HepG2 (cell line): ENCODE results near the gene MIEF1. TPM values are rescaled to one million over a fixed set of nuclear protein-coding genes. Genes with fewer than 3 reads are reported as not detected.

ENCODE experiments used
- AKAP8 ChIP-seq: sonication (generic); formaldehyde crosslinking; IDR thresholded peaks from 2 replicates; pipeline ENCODE4 v1.5.1; 2020; ENCODE audit warnings: mild to moderate bottlenecking, missing genetic modification reagents
- IKZF5 ChIP-seq: IDR thresholded peaks from 2 replicates; pipeline ENCODE4 v1.6.1; 2018; ENCODE audit warnings: missing genetic modification reagents, mild to moderate bottlenecking, missing compliant biosample characterization
- JARID2 ChIP-seq: sonication (generic); formaldehyde crosslinking; IDR thresholded peaks from 2 replicates; pipeline ENCODE4 v1.8.1; 2023; ENCODE audit warnings: missing genetic modification reagents, inconsistent platforms; ENCODE audit not compliant: insufficient replicate concordance
- KLF15 ChIP-seq: sonication (generic); formaldehyde crosslinking; IDR thresholded peaks from 2 replicates; pipeline ENCODE4 v1.8.1; 2023; ENCODE audit warnings: borderline replicate concordance, mild to moderate bottlenecking, inconsistent platforms, missing genetic modification reagents, mixed read lengths
- MLLT10 ChIP-seq: sonication (generic); formaldehyde crosslinking; IDR thresholded peaks from 2 replicates; pipeline ENCODE4 v1.4.0; 2020; ENCODE audit warnings: missing genetic modification reagents
- MTF1 ChIP-seq: sonication (generic); formaldehyde crosslinking; IDR thresholded peaks from 2 replicates; pipeline ENCODE4 v1.5.0; 2020; ENCODE audit warnings: missing genetic modification reagents
- NCOA5 ChIP-seq: sonication (generic); formaldehyde crosslinking; IDR thresholded peaks from 2 replicates; pipeline ENCODE4 v1.4.0; 2020; ENCODE audit warnings: missing genetic modification reagents
- NFAT5 ChIP-seq: sonication (generic); formaldehyde crosslinking; IDR thresholded peaks from 2 replicates; pipeline ENCODE4 v1.4.0; 2020; ENCODE audit warnings: missing genetic modification reagents
- RXRA ChIP-seq: sonication (generic); formaldehyde crosslinking; IDR thresholded peaks from 2 replicates; pipeline ENCODE4 v1.5.1; 2020; ENCODE audit warnings: missing genetic modification reagents
- TBX2 ChIP-seq: sonication (generic); formaldehyde crosslinking; IDR thresholded peaks from 2 replicates; pipeline ENCODE4 v1.5.0; 2020; ENCODE audit warnings: missing genetic modification reagents, mild to moderate bottlenecking, borderline replicate concordance
- TCF7 ChIP-seq: sonication (generic); IDR thresholded peaks from 2 replicates; pipeline ENCODE4 v1.6.1; 2016; ENCODE audit warnings: antibody characterized with exemption, low read depth
- ZBTB20 ChIP-seq: sonication (generic); formaldehyde crosslinking; IDR thresholded peaks from 2 replicates; pipeline ENCODE4 v1.8.1; 2023; ENCODE audit warnings: missing genetic modification reagents, low read depth, mild to moderate bottlenecking, borderline replicate concordance
- ZNF337 ChIP-seq: sonication (generic); formaldehyde crosslinking; IDR thresholded peaks from 2 replicates; pipeline ENCODE4 v1.5.1; 2020; ENCODE audit warnings: missing genetic modification reagents, low read depth, mild to moderate bottlenecking, borderline replicate concordance
- ZNF572 ChIP-seq: sonication (generic); formaldehyde crosslinking; IDR thresholded peaks from 2 replicates; pipeline ENCODE4 v1.5.1; 2020; ENCODE audit warnings: mild to moderate bottlenecking, missing genetic modification reagents
- ZNF605 ChIP-seq: sonication (generic); formaldehyde crosslinking; IDR thresholded peaks from 2 replicates; pipeline ENCODE4 v1.8.0; 2022; ENCODE audit warnings: mild to moderate bottlenecking, missing genetic modification reagents
- ZNF660 ChIP-seq: sonication (generic); formaldehyde crosslinking; IDR thresholded peaks from 2 replicates; pipeline ENCODE4 v1.5.1; 2020; ENCODE audit warnings: mild to moderate bottlenecking, low read depth, missing genetic modification reagents, borderline replicate concordance
- polyA plus RNA-seq, 8 experiments: library from polyadenylated mRNA; depleted of rRNA in 3 of 8; stranded (reverse) in 7 of 8; unstranded in 1 of 8; fragments of >200 nt; fragmentation: Illumina TruSeq in 4 of 8; extraction: Trizol in 4 of 8; gene quantifications; 2 replicates each; pipeline versions ENCODE4 v1.2.1 to v1.2.3, GENCODE V29; 2011 to 2016; ENCODE audit warnings: low read depth in 4 of 8, missing spikeins in 1 of 8, mixed read lengths in 1 of 8; ENCODE audit not compliant: insufficient read depth in 1 of 8
- total RNA-seq, 5 experiments: library from RNA; depleted of rRNA; stranded (reverse); fragments of >200 nt; fragmentation: Illumina TruSeq; extraction: Trizol; gene quantifications; 2 replicates each; pipeline ENCODE4 v1.2.3, GENCODE V29; 2016; ENCODE audit warnings: low read depth in 1 of 5
- TF ChIP-seq, protein P1 (sequence below): sonication (generic); formaldehyde crosslinking; IDR thresholded peaks from 2 replicates; pipeline ENCODE4 v1.4.0; 2020; ENCODE audit warnings: missing genetic modification reagents

MIEF1 gene
- total and polyA plus RNA-seq, 2 of the 13 experiments (the other 11 are each of a cell fraction or from before 2014, with no cell fraction given), result 21.7 to 34.8 TPM

- 0 out of 2 replicates have a peak, but pooled peaks have one; percentile 18 for TF ChIP-seq ZNF337 (CRISPR knock-in tag)
- TF ChIP-seq MLLT10 (CRISPR knock-in tag), result no peak
- no peak for TF ChIP-seq KLF15 (CRISPR knock-in tag)
- TF ChIP-seq IKZF5 (CRISPR knock-in tag), result peak; percentile 81; the same call in 1 of the 2 replicates
- TF ChIP-seq ZNF660, result no peak
- no peak for TF ChIP-seq JARID2
- no peak for TF ChIP-seq NFAT5 (CRISPR knock-in tag)
- TF ChIP-seq ZNF572 (CRISPR knock-in tag), result 0 out of 2 replicates have a peak, but pooled peaks have one; percentile 51
- TF ChIP-seq, protein P1, sequence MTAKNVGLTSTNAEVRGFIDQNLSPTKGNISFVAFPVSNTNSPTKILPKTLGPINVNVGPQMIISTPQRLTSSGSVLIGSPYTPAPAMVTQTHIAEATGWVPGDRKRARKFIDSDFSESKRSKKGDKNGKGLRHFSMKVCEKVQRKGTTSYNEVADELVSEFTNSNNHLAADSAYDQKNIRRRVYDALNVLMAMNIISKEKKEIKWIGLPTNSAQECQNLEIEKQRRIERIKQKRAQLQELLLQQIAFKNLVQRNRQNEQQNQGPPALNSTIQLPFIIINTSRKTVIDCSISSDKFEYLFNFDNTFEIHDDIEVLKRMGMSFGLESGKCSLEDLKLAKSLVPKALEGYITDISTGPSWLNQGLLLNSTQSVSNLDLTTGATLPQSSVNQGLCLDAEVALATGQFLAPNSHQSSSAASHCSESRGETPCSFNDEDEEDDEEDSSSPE (CRISPR knock-in tag), result peak; percentile 66; the same call in 1 of the 2 replicates
- peak; percentile 44; the same call in 1 of the 2 replicates for TF ChIP-seq MTF1 (CRISPR knock-in tag)
- TF ChIP-seq TBX2 (CRISPR knock-in tag), result peak; percentile 62; the same call in 1 of the 2 replicates
- TF ChIP-seq ZBTB20 (CRISPR knock-in tag), result no peak
- TF ChIP-seq ZNF605 (CRISPR knock-in tag), result peak; percentile 3; the same call in 1 of the 2 replicates
- peak; percentile 84 for TF ChIP-seq RXRA (CRISPR knock-in tag)
- TF ChIP-seq NCOA5 (CRISPR knock-in tag), result no peak
- 0 out of 2 replicates have a peak, but pooled peaks have one; percentile 18 for TF ChIP-seq AKAP8
- no peak for TF ChIP-seq TCF7
These were observed at the start of gene MIEF1 (continued) for GRCh38 chr22:39502109-39502788.
